H9 (cell line): ENCODE data around the gene ACAP3. TPM values are rescaled to one million over a fixed set of nuclear protein-coding genes. Genes with fewer than 3 reads are reported as not detected.
A peak's percentile ranks its signal among the peaks of the same experiment; 100 is the strongest.

Experiments
- DNase-seq: peaks from one replicate; pipeline ENCODE4 v3.0.0-alpha.2; 2017
- H2AFZ ChIP-seq: one replicate; pipeline ENCODE4 v1.6.1; 2013; ENCODE audit warnings: mild to moderate bottlenecking, low read length, control low read depth, moderate library complexity
- H2AK5ac ChIP-seq: 2 replicates; pipeline ENCODE4 v1.6.1; 2013; ENCODE audit warnings: low read length, control low read depth, mixed read lengths; ENCODE audit not compliant: insufficient read length
- H2BK120ac ChIP-seq: one replicate; pipeline ENCODE4 v1.6.1; 2013; ENCODE audit warnings: low read depth, mild to moderate bottlenecking, low read length, control low read depth, inconsistent platforms; ENCODE audit not compliant: poor library complexity, severe bottlenecking
- H2BK12ac ChIP-seq: 2 replicates; pipeline ENCODE4 v1.6.1; 2013; ENCODE audit warnings: low read length, control low read depth, mixed read lengths, low read depth; ENCODE audit not compliant: insufficient read length
- H2BK15ac ChIP-seq: 2 replicates; pipeline ENCODE4 v1.6.1; 2013; ENCODE audit warnings: low read depth, low read length, control low read depth
- H2BK20ac ChIP-seq: one replicate; pipeline ENCODE4 v1.6.1; 2013; ENCODE audit warnings: low read depth, mild to moderate bottlenecking, low read length, control low read depth, inconsistent platforms; ENCODE audit not compliant: poor library complexity, severe bottlenecking
- H2BK5ac ChIP-seq: 2 replicates; pipeline ENCODE4 v1.6.1; 2013; ENCODE audit warnings: low read length, control low read depth, mixed read lengths; ENCODE audit not compliant: insufficient read length
- H3K14ac ChIP-seq: 2 replicates; pipeline ENCODE4 v1.6.1; 2013; ENCODE audit warnings: low read length, control low read depth; ENCODE audit not compliant: insufficient read depth
- H3K18ac ChIP-seq: 2 replicates; pipeline ENCODE4 v1.6.1; 2013; ENCODE audit warnings: low read depth, mild to moderate bottlenecking, mixed read lengths, low read length, control low read depth; ENCODE audit not compliant: insufficient read length
- H3K23ac ChIP-seq: 2 replicates; pipeline ENCODE4 v1.6.1; 2013; ENCODE audit warnings: low read length, control low read depth, mixed read lengths, low read depth; ENCODE audit not compliant: insufficient read length
- H3K23me2 ChIP-seq: 2 replicates; pipeline ENCODE4 v1.6.1; 2013; ENCODE audit warnings: low read depth, mild to moderate bottlenecking, mixed read lengths, low read length, control low read depth; ENCODE audit not compliant: insufficient read length, poor library complexity, severe bottlenecking
- H3K27ac ChIP-seq: 2 replicates; pipeline ENCODE4 v1.5.1; 2013; ENCODE audit warnings: low read length, control low read depth, mixed read lengths, low read depth; ENCODE audit not compliant: insufficient read length
- H3K27me3 ChIP-seq: 2 replicates; pipeline ENCODE4 v1.6.1; 2013; ENCODE audit warnings: low read length, control low read depth, inconsistent platforms; ENCODE audit not compliant: insufficient read depth
- H3K4ac ChIP-seq: 2 replicates; pipeline ENCODE4 v1.6.1; 2013; ENCODE audit warnings: low read depth, mild to moderate bottlenecking, control low read depth, inconsistent platforms, low read length, moderate library complexity
- H3K4me1 ChIP-seq: 2 replicates; pipeline ENCODE4 v1.6.1; 2013; ENCODE audit warnings: low read length, control low read depth, inconsistent platforms; ENCODE audit not compliant: insufficient read depth
- H3K4me2 ChIP-seq: 2 replicates; pipeline ENCODE4 v1.6.1; 2013; ENCODE audit warnings: low read length, control low read depth, mixed read lengths; ENCODE audit not compliant: insufficient read length, insufficient read depth
- H3K56ac ChIP-seq: 2 replicates; pipeline ENCODE4 v1.6.1; 2013; ENCODE audit warnings: low read depth, mild to moderate bottlenecking, mixed read lengths, low read length, control low read depth; ENCODE audit not compliant: insufficient read length
- H3K79me1 ChIP-seq: 2 replicates; pipeline ENCODE4 v1.6.1; 2013; ENCODE audit warnings: low read depth, mild to moderate bottlenecking, moderate library complexity, low read length, control low read depth, inconsistent platforms; ENCODE audit not compliant: insufficient read depth, poor library complexity, severe bottlenecking
- H3K79me2 ChIP-seq: 2 replicates; pipeline ENCODE4 v1.6.1; 2013; ENCODE audit warnings: low read length, control low read depth, inconsistent platforms; ENCODE audit not compliant: insufficient read depth
- H3K9ac ChIP-seq: 2 replicates; pipeline ENCODE4 v1.6.1; 2013; ENCODE audit warnings: low read length, control low read depth, mixed read lengths; ENCODE audit not compliant: insufficient read length; ENCODE audit errors: extremely low read depth
- H3K9me3 ChIP-seq: one replicate; pipeline ENCODE4 v1.6.1; 2013; ENCODE audit warnings: low read depth, low read length, inconsistent platforms; ENCODE audit not compliant: control insufficient read depth
- H3T11ph ChIP-seq: one replicate; pipeline ENCODE4 v1.6.1; 2013; ENCODE audit warnings: mild to moderate bottlenecking, low read length, control low read depth, inconsistent platforms
- H4K20me1 ChIP-seq: one replicate; pipeline ENCODE4 v1.6.1; 2013; ENCODE audit not compliant: control insufficient read depth, insufficient read length, insufficient read depth
- H4K5ac ChIP-seq: 2 replicates; pipeline ENCODE4 v1.6.1; 2013; ENCODE audit warnings: low read depth, mild to moderate bottlenecking, mixed read lengths, low read length, control low read depth; ENCODE audit not compliant: insufficient read length
- H4K8ac ChIP-seq: replicated peaks from 2 replicates; pipeline ENCODE4 v1.6.1; 2013; ENCODE audit warnings: low read length, control low read depth, mixed read lengths, low read depth; ENCODE audit not compliant: insufficient read length
- H4K91ac ChIP-seq: 2 replicates; pipeline ENCODE4 v1.6.1; 2013; ENCODE audit warnings: low read depth, mild to moderate bottlenecking, moderate library complexity, mixed read lengths, low read length, control low read depth; ENCODE audit not compliant: insufficient read length
- H3K27ac Mint-ChIP-seq, 3 experiments: 2 replicates in 2 of 3; 3 replicates in 1 of 3; pipeline ENCODE4 v1.8.0; 2020 to 2021; ENCODE audit warnings: mixed read lengths in 3 of 3, mild to moderate bottlenecking in 1 of 3, moderate library complexity in 1 of 3
- H3K27me3 Mint-ChIP-seq: 2 replicates; pipeline ENCODE4 v1.8.0; 2021; ENCODE audit warnings: low read depth, mild to moderate bottlenecking, moderate library complexity, mixed read lengths
- H3K36me3 Mint-ChIP-seq, 3 experiments: 2 replicates in 2 of 3; 3 replicates in 1 of 3; pipeline ENCODE4 v1.8.0; 2020 to 2021; ENCODE audit warnings: low read depth in 3 of 3, mixed read lengths in 3 of 3; ENCODE audit not compliant: insufficient read depth in 1 of 3
- H3K4me1 Mint-ChIP-seq, 2 experiments: 2 replicates each; pipeline ENCODE4 v1.8.0; 2020; ENCODE audit warnings: mixed read lengths in 2 of 2
- H3K4me3 Mint-ChIP-seq, 2 experiments: 2 replicates in 1 of 2; 3 replicates in 1 of 2; pipeline ENCODE4 v1.8.0; 2020 to 2021; ENCODE audit warnings: mild to moderate bottlenecking in 2 of 2, mixed read lengths in 2 of 2, moderate library complexity in 1 of 2
- H3K9me3 Mint-ChIP-seq, 2 experiments: 2 replicates in 1 of 2; 3 replicates in 1 of 2; pipeline ENCODE4 v1.8.0; 2020; ENCODE audit warnings: mild to moderate bottlenecking in 2 of 2, mixed read lengths in 2 of 2, moderate library complexity in 1 of 2
- WGBS: extraction: QIAGEN DNeasy Blood & Tissue Kit; methylation state at CpG from one replicate; pipeline ENCODE4 v1.1.7; 2013; ENCODE audit warnings: missing lambda C conversion rate, low lambda C conversion rate, mixed read lengths; ENCODE audit not compliant: insufficient read length; ENCODE audit errors: extremely low coverage; 5-methylcytosine and 5-hydroxymethylcytosine counted together
- total RNA-seq: library from RNA; stranded (reverse); gene quantifications from 2 replicates; pipeline ENCODE4 v1.2.1, GENCODE V29; 2021
- TF ChIP-seq, protein P1 (sequence below): fragments of 200-600 bp; sonication (generic); conservative IDR thresholded peaks from 3 replicates; pipeline ENCODE4 v1.8.0; 2021; ENCODE audit warnings: antibody characterized with exemption, mild to moderate bottlenecking

Gene ACAP3
- total RNA-seq, 1 experiment from 2014 or later, result 41.4 TPM

DNA sequence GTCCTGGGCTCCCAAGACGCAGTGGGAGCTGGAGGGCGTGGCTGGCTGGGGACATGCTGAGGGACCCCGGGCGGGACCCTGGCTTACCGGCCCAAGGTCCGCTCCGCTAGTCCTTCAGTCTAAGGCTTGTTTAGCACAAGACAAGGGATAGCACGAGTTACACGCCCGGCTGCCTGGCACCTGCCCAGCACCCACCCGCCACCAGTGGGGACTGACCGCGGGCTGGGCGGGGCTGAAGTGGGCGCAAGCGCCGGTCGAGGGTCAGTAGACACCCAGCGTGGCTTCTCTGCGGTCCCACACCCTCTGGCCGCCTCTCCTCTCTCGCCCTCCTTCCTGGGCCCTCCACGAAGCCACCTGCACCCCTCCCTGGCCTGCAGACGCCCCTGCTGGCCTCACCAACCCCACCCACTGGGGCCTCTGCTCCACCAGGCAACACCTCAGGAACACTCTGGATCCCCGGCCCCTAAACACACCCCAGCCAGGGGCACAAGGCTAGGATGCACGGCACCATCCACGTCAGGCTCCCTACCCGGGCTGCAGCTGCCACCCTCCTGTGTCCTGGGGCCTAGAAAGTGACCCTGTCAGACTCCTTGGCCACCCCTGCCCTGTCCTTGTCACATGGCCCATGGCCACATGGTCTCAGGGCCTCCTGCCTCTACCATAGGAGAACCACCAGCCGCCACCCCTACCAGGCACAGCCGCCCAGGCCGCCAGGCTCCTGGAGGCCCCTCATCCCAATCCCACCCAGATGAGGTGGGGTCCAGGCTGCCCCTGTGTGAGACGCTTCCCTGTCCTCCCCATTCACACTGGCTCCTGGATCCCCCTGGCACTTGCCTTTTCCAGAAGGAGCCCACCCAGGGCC lies 29.4 kb upstream of the ACAP3 start:
- no peak overlapping the region for H3K56ac ChIP-seq
- no peak overlapping the region for H2BK20ac ChIP-seq
- WGBS, result no CpG with 5 or more reads among the region's 32 CpGs
- H2BK120ac ChIP-seq, result no peak overlapping the region
- H3K4me1 ChIP-seq, result no peaks in the 10 kb centered on the region
- H4K20me1 ChIP-seq, result no peaks in the 10 kb centered on the region
- no peak overlapping the region for H4K8ac ChIP-seq
- H3T11ph ChIP-seq, result no peak overlapping the region
- Mint-ChIP-seq H3K4me3 (no peak overlapping the region; a peak in 1 of 5 replicates), H3K36me3 (peaks cover 18 to 34% (median 27%) of the 10 kb centered on the region in 3 experiments), H3K4me1 (no peaks in the 10 kb centered on the region), H3K9me3 (peaks cover 0 to 8% of the 10 kb centered on the region in 2 experiments; a peak in 3 of 5 replicates), H3K27me3 (no peaks in the 10 kb centered on the region), H3K27ac (peak overlapping the region in 1 of 3 experiments; percentile 35; a peak in 1 of 7 replicates)
- H3K27ac ChIP-seq, result no peak overlapping the region
- no peaks in the 10 kb centered on the region for H3K27me3 ChIP-seq
- no peak overlapping the region for H2BK5ac ChIP-seq
- TF ChIP-seq, protein P1, sequence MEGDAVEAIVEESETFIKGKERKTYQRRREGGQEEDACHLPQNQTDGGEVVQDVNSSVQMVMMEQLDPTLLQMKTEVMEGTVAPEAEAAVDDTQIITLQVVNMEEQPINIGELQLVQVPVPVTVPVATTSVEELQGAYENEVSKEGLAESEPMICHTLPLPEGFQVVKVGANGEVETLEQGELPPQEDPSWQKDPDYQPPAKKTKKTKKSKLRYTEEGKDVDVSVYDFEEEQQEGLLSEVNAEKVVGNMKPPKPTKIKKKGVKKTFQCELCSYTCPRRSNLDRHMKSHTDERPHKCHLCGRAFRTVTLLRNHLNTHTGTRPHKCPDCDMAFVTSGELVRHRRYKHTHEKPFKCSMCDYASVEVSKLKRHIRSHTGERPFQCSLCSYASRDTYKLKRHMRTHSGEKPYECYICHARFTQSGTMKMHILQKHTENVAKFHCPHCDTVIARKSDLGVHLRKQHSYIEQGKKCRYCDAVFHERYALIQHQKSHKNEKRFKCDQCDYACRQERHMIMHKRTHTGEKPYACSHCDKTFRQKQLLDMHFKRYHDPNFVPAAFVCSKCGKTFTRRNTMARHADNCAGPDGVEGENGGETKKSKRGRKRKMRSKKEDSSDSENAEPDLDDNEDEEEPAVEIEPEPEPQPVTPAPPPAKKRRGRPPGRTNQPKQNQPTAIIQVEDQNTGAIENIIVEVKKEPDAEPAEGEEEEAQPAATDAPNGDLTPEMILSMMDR, result no peak
- no peak overlapping the region for H4K5ac ChIP-seq
- no peak overlapping the region for H2BK12ac ChIP-seq
- no peak overlapping the region for H4K91ac ChIP-seq
- H3K4ac ChIP-seq, result no peak overlapping the region
- no peak overlapping the region for H2AK5ac ChIP-seq
- no peaks in the 10 kb centered on the region for H3K9me3 ChIP-seq
- no peak overlapping the region for H2BK15ac ChIP-seq
- H3K23ac ChIP-seq, result no peak overlapping the region
- no peak overlapping the region for H3K18ac ChIP-seq
- no peaks in the 10 kb centered on the region for H3K23me2 ChIP-seq
- no peak for DNase-seq
- no peak overlapping the region for H2AFZ ChIP-seq
- H3K79me1 ChIP-seq, result no peaks in the 10 kb centered on the region
- H3K14ac ChIP-seq, result no peak overlapping the region
- no peak overlapping the region for H3K4me2 ChIP-seq
- H3K79me2 ChIP-seq, result no peaks in the 10 kb centered on the region
- no peak overlapping the region for H3K9ac ChIP-seq
